Right renal pelvis (tissue), 4 donors: ENCODE measurements around the gene LMOD3. TPM values are rescaled to one million over a fixed set of nuclear protein-coding genes. Genes with fewer than 3 reads are reported as not detected.
A peak's percentile ranks its signal among the peaks of the same experiment; 100 is the strongest.

ENCODE experiments used
- DNase-seq, 4 donors: peaks; one replicate each; pipeline ENCODE4 v3.0.0-alpha.2; 2013; ENCODE audit warnings: low read depth in 4 of 4, low spot score in 3 of 4, missing footprints in 1 of 4
- polyA plus RNA-seq, 4 donors: library from polyadenylated mRNA; unstranded; fragments of 120-200 nt; gene quantifications; one replicate each; pipeline ENCODE4 v1.2.1, GENCODE V29; 2013; ENCODE audit not compliant: insufficient read length in 4 of 4

The LMOD3 gene
- under 1 TPM in 3 of 4 donors, not detected in 1; 0.04 to 0.11 (median 0.06) TPM for polyA plus RNA-seq

- no peak for DNase-seq
These were observed at the start of gene LMOD3 for GRCh38 chr3:69122403-69122802. Gene LMOD3, minus strand, starts transcription at chr3:69122595. Its CDS starts 209 bp downstream, at chr3:69122386.

GRCh38 chr3:69172058-69172457 is 49.7 kb upstream of the LMOD3 start:
- no peak for DNase-seq

GRCh38 chr3:69166446-69166845 is 44.1 kb upstream of the LMOD3 start:
- no peak for DNase-seq

DNA sequence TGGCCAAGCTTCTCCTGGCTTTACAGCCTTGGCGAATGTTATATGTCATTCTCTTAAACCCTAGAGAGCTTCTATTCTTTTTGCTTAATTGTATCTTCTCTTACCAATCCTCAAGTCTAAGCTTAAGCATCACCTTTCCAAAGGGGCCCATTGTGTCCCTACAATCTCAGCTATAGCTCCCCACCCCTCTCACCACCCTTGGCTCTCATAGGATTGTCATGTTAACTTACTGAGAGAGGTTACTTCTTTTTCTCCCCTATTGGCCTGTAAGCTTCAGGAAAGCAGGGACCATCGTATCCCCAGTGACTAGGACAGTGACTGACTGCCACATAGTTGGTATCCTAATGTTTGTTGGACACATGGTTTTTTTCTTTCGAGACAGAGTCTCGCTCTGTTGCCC is 43.3 kb upstream of the LMOD3 start:
- no peak for DNase-seq

DNA sequence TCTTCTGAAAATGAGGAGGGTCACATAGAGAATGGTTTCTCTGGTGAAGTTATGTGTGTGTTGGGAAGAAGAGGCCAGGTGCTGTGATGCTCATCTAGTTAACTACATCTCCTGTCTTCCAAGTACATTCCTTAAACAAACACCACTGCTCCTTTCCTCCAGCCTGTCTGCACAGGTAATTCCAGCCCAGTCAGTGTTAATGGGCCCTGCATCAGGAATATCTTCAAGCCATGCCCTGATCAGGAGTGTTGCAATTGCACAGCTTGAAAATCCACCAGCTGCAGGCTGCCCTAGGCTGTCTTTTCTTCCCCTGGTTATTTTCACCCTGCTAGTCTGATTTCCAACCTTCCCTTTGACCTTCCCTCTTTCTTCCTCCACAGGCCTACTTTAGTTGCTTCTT is 41.9 kb upstream of the LMOD3 start:
- no peak for DNase-seq

DNA sequence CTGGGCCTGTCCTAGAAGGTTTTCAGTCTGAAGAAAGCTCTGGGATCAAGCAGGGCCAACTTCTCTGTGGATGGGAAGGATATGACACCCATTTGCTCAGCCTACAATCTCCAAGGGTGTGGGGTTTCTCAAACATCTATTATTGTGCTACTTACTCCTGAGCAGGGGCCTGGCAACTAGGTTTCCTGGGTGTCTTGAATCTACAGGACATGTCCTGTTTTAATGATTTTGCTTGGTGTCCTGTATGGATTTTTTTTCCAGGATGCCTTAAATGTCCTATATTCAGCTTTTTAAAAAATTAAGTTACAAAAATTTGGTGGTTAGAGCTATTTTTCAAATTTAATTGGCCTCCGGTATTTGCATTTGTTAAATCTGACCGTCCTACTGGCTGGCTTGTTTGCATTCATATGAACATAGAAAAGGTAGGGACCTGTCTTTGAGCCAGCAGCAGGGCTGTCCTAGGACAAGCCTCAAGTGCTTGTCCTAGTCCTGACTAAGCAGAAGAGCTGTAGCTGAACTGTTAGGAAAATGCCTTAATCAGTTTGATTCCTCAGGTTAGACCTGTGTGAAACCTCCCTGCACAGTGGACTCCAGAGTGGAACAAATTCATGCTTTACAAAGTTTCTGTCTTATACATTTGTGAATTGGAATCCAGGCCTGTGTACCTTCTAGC is 40.0 kb upstream of the LMOD3 start:
- DNase-seq: no peak

GRCh38 chr3:69161587-69162307 is 39.4 kb upstream of the LMOD3 start:
- DNase-seq: peak; percentile 14 to 22 (median 19)

- no peak for DNase-seq
These were observed 38.1 kb upstream of the LMOD3 start for GRCh38 chr3:69160525-69160924.

- no peak for DNase-seq
These were observed 37.7 kb upstream of the LMOD3 start for GRCh38 chr3:69160107-69160506.

DNA sequence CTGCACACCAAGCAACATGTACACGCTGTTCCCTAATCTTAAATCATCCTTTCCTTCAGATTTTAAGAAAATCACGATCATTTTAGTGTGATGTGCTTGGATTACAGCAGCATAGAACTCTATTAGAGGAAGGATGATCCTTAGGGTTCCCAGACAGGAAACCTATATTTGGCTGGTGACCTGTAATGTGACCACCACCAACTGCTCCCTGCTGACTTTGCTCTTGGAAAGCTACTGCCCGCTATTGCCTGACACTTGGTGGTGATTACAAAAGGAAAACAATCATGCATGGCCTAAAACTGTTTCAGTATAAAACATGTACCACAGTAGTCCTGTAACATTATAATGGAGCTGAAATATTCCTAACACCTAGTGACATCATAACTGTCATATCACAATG is 27.2 kb upstream of the LMOD3 start:
- no peak for DNase-seq

DNA sequence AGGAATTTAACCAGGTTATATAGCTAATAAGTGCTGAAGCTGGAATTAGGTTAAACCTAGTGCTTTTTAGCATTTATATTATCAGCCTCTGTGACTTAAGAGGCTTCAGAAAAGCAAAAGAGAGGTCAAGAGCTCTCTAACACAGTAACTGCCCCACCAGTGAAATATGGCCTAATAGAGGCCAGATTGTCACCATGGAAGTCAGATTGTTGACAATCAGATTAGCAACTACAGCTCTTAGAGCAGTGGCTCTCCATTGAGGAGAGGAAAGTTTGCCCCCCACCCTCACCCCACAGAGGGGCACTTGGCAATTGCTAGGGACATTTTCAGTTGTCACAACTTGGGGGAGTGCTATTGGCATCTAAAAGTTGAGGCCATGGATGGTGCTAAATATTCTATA is 23.3 kb upstream of the LMOD3 start:
- DNase-seq: no peak

- DNase-seq: no peak
These were observed 22.3 kb upstream of the LMOD3 start for GRCh38 chr3:69144631-69145245.

DNA sequence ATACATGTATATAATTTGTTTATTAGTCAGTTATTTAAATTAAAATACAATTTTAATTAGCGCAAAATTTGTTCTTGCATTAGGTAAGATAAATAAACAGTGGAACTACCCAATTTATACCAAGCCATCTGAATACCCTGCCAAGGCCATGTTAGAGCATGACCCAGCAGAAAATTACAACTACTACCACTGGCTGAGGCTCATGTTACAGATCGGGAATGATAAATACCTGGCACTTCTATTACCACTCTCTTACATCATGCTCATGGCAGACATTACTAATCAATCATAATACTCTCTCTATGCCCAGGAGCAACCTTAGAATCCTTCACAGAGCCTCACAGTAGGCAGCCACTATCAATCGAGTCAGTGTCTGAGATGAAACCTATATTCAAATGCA is 21.2 kb upstream of the LMOD3 start:
- no peak for DNase-seq

DNA sequence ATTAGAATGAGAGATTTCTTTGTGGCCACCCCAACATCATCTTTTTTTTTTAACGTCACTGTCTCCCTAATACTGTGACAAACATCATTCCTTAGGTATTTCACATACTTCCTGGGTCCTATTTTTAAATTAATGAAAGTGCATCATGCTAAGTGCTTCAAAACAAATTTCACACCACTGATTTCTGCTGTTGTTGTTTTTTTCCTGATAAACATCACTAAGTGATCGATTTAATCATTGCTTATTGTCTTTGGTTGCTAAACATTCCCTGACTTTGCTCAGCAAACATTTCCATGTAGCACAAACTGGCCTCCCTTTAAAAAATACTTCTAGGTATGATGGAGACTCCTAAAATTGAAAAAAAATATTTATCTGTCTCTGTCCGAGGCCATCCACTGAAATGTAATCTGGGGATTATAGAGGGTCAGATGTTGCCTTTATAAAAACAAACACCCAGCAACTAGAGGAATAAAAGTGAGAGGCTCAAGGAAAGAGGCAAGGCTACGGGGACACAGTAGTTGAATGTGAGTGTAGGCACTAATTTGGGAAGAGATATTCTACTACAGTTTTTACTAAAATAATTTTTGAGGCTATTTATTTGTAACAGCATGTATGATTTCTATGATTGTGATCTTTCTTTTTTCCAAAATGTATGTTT is 20.5 kb upstream of the LMOD3 start:
- no peak for DNase-seq

GRCh38 chr3:69142090-69142489 is 19.7 kb upstream of the LMOD3 start:
- DNase-seq: no peak

GRCh38 chr3:69141313-69141712 is 18.9 kb upstream of the LMOD3 start:
- no peak for DNase-seq

- DNase-seq: no peak
These were observed 15.0 kb upstream of the LMOD3 start for GRCh38 chr3:69137412-69137811.

- DNase-seq: no peak
These were observed 14.6 kb upstream of the LMOD3 start for GRCh38 chr3:69137005-69137404.

DNA sequence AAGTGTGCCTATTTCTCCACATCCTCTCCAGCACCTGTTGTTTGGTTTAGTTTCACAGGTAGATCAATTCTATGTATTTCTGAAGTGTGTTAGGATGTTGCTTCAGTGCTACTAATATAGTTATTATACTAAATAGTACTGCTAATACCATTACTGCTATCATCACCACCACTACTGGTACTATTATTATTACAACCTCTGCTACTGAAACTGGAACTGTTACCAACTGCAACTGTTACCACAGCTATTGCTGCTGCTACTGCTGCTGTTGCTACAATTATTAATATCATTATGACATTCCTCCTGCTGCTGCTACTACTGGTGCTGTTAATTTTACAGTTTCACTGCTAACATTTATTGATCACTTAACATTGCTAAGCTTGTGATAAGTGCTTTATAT is 8.3 kb upstream of the LMOD3 start:
- no peak for DNase-seq

DNA sequence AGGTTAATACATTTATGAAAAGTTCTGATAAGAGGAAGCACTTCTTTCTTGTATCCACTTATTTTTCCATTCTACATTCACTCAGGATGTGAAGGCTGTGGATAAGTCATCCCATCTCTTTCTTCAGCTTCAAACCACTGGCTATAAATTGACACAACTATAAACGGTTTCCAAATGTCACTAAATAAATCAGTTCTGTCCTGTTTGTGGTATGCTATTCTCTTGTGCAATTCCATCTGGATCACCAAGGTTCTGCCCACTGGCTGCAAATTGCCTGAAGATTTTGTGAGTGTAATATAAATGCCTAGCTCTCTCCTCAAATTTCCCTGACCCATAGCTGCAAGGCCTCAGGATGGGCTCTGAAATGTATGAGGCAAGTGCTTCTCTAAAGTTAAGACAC is 7.1 kb upstream of the LMOD3 start:
- no peak for DNase-seq

DNA sequence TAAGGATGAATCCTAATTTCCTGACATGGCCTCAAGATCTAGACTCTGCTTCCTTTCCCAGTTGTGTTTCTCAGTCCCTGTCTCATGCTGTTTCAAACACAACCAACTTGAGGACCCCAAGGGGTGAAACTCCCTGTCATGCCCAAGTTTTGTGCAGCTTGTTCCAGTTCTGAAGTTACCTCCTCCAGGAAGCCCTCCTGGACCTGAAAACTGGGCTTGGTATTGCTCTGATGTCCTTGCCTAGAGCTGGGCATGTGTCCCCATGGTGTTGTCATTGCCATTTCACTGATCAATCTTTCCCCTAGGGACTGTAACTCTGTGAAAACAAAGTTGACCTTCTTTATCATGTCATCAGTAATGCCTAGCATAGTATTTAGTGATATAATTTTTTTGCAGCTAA is 6.1 kb upstream of the LMOD3 start:
- DNase-seq: no peak
